Middle frontal gyrus (tissue), 1 donor: Measurements from ENCODE around the gene ZNF564.
"Not testable (repeated sequence)": the region's sequence is repeated elsewhere in the genome, so short reads cannot be mapped to it uniquely, and the experiment has no call there.

Source experiments
- DNase-seq: peaks from one replicate; pipeline ENCODE4 v3.0.0-alpha.2; 2015; ENCODE audit warnings: low spot score; ENCODE audit errors: extremely low spot score

ZNF564 gene

GRCh38 chr19:12551060-12551832 lies at the start of gene ZNF564:
TSS of gene ZNF564 (minus strand) at chr19:12551482. CDS start at chr19:12551332, 150 bp downstream.
- peak; percentile 98 for DNase-seq

- no peak for DNase-seq
These were observed 46.3 kb upstream of the ZNF564 start for GRCh38 chr19:12597594-12597993.

- DNase-seq, result no peak
These were observed 45.8 kb upstream of the ZNF564 start for GRCh38 chr19:12596927-12597548.

GRCh38 chr19:12596485-12596884 lies 45.2 kb upstream of the ZNF564 start:
- no peak for DNase-seq

GRCh38 chr19:12581100-12581499 lies 29.8 kb upstream of the ZNF564 start:
- no peak for DNase-seq

GRCh38 chr19:12580180-12580694 lies 29.0 kb upstream of the ZNF564 start:
- DNase-seq, result no peak

- DNase-seq, result no peak
These were observed 27.4 kb upstream of the ZNF564 start for GRCh38 chr19:12578641-12579040.

- DNase-seq, result no peak
These were observed 22.8 kb upstream of the ZNF564 start for GRCh38 chr19:12574036-12574435.

GRCh38 chr19:12567951-12568350 lies 16.7 kb upstream of the ZNF564 start:
- no peak for DNase-seq

- not testable (repeated sequence) for DNase-seq
These were observed 15.1 kb upstream of the ZNF564 start for GRCh38 chr19:12566380-12566779.

GRCh38 chr19:12564016-12564664 lies 12.9 kb upstream of the ZNF564 start:
- DNase-seq, result peak; percentile 78

- no peak for DNase-seq
These were observed 4.2 kb upstream of the ZNF564 start for GRCh38 chr19:12555456-12555930.

- no peak for DNase-seq
These were observed 4.4 kb downstream of the ZNF564 start for GRCh38 chr19:12546903-12547302.

GRCh38 chr19:12546068-12546467 lies 5.2 kb downstream of the ZNF564 start:
- no peak for DNase-seq

- DNase-seq, result no peak
These were observed 6.0 kb downstream of the ZNF564 start for GRCh38 chr19:12545267-12545666.

GRCh38 chr19:12544401-12544876 lies 6.8 kb downstream of the ZNF564 start:
- DNase-seq, result no peak

- DNase-seq, result no peak
These were observed 7.4 kb downstream of the ZNF564 start for GRCh38 chr19:12543855-12544254.

GRCh38 chr19:12527034-12527836 lies 24.0 kb downstream of the ZNF564 start:
- no peak for DNase-seq

- DNase-seq, result no peak
These were observed 24.7 kb downstream of the ZNF564 start for GRCh38 chr19:12526542-12526941.

- DNase-seq, result no peak
These were observed 29.3 kb downstream of the ZNF564 start for GRCh38 chr19:12521996-12522395.

- peak; percentile 47 for DNase-seq
These were observed 37.7 kb downstream of the ZNF564 start for GRCh38 chr19:12513531-12514061.
